ENCODE data around the gene GUCY1B1.

DNA sequence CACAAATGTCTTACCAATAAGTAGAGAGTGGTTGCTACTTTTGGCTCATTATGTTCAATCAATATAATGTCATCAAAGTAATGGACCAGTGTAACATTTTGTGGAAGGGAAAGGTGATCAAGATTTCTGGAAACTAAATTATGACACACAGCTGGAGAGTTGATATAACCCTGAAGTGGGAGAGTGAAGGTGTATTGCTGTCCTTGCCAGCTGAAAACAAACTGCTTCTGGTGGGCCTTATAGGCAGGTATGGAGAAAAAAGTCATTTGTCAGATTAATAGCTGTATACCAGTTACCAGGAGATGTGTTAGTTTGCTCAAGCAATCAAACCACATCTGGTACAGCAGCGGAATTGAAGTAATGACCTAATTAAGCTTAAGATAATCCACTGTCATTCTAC is 17.3 kb upstream of the GUCY1B1 start:
- TF ChIP-seq POLR2A (IDR thresholded peaks at IDR 0.05): no peak
- TF ChIP-seq, protein P1, sequence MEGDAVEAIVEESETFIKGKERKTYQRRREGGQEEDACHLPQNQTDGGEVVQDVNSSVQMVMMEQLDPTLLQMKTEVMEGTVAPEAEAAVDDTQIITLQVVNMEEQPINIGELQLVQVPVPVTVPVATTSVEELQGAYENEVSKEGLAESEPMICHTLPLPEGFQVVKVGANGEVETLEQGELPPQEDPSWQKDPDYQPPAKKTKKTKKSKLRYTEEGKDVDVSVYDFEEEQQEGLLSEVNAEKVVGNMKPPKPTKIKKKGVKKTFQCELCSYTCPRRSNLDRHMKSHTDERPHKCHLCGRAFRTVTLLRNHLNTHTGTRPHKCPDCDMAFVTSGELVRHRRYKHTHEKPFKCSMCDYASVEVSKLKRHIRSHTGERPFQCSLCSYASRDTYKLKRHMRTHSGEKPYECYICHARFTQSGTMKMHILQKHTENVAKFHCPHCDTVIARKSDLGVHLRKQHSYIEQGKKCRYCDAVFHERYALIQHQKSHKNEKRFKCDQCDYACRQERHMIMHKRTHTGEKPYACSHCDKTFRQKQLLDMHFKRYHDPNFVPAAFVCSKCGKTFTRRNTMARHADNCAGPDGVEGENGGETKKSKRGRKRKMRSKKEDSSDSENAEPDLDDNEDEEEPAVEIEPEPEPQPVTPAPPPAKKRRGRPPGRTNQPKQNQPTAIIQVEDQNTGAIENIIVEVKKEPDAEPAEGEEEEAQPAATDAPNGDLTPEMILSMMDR (IDR thresholded peaks at IDR 0.05 in 4 of 5, conservative IDR thresholded peaks at IDR 0.05 in 1 of 5): no peak

Data from gastrocnemius medialis (tissue), 4 donors.